GM12874 (cell line): ENCODE data around the gene DOLPP1.

Experiments used
- TF ChIP-seq, protein P1 (sequence below): IDR thresholded peaks from 2 replicates; pipeline ENCODE4 v1.5.1; 2011; ENCODE audit warnings: low read depth, mild to moderate bottlenecking, control low read depth, low read length, moderate library complexity; ENCODE audit not compliant: insufficient read depth

The DOLPP1 gene

DNA sequence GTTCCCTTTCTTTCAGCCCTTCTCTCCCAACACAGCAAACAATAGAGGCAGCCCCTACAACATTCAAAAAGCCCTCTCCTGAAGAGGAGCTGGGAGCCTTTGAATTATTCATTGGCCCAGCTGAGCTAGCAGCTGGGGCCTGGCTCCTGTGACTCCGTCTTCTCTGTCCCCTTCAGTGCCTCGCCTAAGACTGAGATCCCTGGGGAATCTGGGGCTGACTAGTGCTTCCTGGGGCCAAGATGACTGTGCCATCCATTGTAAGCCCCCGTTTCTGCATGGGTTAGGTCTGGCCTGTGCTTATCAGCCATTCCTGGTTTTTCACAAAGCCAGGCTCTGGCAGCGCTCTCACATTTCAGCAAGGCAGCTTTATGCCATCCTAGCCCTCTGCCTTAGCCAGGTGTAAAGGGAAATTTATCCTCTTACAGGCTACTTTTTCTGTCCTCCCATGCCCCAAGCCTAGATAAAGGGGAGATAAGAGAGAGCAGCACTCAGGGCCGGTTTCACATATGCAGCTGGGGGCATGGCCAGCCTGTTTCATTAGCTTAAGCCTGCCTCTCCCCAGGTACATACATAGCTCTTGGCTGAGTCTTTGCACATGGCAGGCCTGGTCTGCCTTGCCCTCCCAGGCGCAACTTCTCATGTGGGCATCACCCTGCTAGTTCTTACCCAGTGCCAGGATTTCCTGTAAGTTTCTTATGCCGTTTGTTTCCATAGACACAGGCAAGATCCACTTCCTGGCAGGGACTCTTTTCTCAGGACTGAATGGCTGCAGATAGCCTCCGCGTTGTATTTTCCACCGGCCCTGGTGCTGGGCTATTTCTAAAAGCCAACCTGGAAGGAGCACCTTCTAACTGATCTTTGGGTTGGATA is 46.1 kb downstream of the DOLPP1 start:
- TF ChIP-seq, protein P1, sequence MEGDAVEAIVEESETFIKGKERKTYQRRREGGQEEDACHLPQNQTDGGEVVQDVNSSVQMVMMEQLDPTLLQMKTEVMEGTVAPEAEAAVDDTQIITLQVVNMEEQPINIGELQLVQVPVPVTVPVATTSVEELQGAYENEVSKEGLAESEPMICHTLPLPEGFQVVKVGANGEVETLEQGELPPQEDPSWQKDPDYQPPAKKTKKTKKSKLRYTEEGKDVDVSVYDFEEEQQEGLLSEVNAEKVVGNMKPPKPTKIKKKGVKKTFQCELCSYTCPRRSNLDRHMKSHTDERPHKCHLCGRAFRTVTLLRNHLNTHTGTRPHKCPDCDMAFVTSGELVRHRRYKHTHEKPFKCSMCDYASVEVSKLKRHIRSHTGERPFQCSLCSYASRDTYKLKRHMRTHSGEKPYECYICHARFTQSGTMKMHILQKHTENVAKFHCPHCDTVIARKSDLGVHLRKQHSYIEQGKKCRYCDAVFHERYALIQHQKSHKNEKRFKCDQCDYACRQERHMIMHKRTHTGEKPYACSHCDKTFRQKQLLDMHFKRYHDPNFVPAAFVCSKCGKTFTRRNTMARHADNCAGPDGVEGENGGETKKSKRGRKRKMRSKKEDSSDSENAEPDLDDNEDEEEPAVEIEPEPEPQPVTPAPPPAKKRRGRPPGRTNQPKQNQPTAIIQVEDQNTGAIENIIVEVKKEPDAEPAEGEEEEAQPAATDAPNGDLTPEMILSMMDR = no peak

DNA sequence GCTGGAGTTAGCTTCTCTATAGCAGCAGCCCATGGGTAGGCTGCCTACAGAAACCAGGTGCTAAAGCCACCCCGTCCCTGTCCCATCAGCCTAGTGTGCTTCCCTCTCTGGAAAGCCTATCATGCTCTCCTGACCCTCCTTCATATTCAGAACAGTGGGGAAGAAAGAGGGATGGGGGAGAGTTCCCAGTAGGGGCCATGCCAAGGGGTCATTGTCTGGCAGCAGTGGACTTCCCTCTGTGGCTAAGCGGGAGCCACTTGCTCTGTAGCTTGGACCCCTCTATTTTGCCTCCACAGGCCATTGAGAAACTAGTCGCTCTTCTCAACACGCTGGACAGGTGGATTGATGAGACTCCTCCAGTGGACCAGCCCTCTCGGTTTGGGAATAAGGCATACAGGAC is 47.8 kb downstream of the DOLPP1 start:
- TF ChIP-seq, protein P1 = no peak

- TF ChIP-seq, protein P1 = no peak
These were observed 49.9 kb downstream of the DOLPP1 start for GRCh38 chr9:129130791-129131190.

- TF ChIP-seq, protein P1 = peak; percentile 99
These were observed 50.6 kb downstream of the DOLPP1 start for GRCh38 chr9:129131300-129132145.

GRCh38 chr9:129133082-129133481 is 52.2 kb downstream of the DOLPP1 start:
- TF ChIP-seq, protein P1 = no peak

DNA sequence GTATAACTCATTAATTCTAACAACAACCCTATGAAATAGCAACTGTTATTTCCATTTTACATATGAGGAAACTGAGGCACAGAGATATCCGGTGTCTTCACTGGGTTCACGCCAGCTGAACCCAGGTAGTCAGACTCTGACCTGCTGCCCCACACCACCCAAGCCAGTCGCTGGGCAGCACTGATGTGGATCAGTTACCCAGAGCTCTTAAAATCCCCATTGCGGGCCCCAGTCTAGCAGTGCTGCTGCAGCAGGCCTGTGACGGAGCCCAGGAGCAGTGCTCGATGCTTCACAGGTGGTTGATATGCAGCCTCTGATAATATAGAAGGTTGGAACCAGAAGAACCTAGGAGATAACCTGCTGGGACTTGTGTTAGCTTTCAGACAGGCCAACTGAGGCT is 54.6 kb downstream of the DOLPP1 start:
- TF ChIP-seq, protein P1 = no peak

DNA sequence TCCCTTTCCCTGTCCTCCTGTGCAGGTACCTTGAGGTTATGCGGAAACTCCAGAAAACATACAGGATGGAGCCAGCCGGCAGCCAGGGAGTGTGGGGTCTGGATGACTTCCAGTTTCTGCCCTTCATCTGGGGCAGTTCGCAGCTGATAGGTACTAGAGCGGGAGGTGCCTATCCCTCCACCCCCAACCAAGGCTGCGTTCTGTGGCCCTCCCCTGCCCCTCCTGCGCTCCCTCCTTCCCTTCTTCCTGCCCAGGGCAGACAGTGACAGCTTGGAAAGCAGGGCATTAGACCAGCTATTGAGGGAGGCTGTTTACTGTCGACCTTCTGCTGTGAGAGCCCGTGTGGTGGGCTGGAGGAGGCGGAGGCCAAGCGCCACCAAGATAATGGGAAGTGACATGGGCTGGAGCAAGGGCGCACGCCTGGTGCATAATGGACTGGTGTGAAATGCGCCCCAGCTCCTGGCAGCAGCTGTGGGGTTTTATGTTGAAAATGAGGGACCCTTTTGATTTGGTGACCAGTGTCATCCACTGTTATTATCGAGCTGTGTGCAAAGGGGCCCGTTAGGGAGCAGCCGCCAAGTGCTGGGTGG is 55.6 kb downstream of the DOLPP1 start:
- TF ChIP-seq, protein P1 = no peak
